HG03095 (cell line): ENCODE data around the gene CD160.
"Not testable (repeated sequence)": the region's sequence is repeated elsewhere in the genome, so short reads cannot be mapped to it uniquely, and the experiment has no call there.

Experiments
- ATAC-seq: cut with Tn5 transposase; IDR thresholded peaks from one replicate; pipeline ENCODE4 v1.9.1; 2021; ENCODE audit warnings: moderate library complexity; ENCODE audit not compliant: unreplicated experiment

The CD160 gene

DNA sequence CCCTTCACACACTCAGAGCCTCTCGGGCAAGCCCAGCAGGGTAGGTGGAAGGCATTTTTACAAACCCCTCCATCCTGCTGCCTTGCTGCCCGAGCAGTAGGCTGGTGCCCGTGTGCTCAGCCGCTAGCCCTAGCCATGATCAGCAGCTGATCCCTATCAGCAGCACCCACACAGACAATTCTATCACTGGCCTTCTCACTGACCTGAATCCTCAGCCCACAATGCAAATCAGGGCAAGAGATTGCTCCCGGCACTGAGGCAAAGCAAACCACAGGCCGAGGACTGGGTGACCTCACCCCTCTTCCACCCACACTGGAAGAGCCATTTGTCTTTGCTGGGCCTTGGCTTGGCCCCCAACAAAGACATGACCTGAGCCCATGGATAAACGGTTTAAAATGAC, 11.2 kb upstream of the CD160 start:
- no peak for ATAC-seq

DNA sequence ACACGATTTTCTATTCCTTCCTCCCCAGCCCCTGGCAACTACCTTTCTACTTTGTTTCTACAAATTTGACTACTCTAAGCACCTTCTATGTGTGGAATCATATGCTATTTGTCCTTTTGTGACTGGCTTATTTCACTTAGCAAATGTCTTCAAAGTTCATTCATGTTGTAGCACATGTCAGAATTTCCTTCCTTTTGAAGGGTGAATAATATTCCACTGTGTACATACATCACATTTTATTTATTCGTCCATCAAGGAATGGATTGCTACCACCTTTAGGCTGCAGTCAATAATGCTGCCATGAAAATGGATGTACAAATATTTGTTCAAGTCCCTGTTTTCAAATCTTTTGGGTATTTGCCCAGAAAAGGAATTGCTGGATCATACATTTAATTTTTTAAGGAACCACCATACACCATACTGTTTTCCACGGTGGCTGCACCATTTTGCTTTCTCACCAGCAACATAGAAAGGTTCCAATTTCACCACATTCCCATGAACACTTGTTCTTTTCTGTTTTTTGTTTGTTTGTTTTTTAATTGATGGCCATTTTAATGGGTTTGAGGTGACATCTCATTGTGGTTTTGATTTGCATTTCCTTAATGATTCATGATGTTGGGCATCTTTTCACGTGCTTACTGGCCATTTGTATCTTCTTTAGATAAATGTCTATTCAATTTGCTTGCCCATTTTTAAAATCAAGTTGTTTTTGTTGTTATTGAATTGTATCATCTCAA, 8.8 kb upstream of the CD160 start:
- ATAC-seq, result no peak

DNA sequence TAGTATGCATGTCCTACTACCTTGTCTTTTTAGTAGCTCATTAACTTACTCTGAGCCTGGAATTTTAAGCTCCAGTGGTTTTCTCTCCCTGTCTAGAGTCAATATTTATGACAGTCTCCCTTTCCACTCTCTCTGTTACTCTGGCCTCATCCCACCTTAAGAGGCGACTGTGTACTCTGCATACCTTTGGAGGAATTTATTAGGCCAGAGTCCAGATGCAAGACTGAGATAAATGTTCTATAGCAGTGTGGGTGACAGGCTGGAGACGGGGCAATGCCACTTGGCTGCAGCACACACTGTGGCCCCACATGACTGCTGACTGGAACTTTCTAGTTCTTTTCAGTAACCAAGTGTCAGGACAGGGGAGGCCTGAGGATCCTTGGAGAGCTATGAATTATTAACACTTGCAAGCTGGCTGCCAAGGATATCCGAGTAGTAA, 8.1 kb upstream of the CD160 start:
- no peak for ATAC-seq

DNA sequence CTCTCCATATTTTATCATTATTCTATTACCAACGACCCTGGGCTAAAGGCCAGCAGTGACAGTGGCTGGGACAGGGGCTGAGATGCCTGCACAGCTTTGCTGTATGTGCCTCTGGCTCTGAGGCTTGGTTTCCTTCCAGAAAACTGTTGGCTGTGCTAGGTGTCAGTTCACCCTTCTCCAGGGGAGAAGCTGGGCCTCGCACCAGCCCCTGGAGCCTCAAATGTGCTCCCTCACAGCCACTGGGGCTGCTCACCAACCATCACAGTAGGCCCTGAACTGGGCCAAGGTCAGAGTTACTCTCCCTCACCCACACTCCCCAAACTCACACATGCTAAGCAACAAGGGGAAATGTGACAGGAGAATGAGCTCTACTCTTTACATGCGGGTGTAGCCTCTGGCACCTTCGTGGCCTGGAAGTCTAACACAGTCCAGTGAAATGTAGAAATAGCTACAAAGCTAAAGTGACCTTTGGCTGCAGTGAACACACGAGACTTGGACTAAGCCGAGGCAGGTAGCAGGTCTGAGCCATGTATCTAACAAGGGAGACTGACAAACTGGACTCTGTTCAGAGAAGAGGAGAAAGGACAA, 4.7 kb upstream of the CD160 start:
- no peak for ATAC-seq

DNA sequence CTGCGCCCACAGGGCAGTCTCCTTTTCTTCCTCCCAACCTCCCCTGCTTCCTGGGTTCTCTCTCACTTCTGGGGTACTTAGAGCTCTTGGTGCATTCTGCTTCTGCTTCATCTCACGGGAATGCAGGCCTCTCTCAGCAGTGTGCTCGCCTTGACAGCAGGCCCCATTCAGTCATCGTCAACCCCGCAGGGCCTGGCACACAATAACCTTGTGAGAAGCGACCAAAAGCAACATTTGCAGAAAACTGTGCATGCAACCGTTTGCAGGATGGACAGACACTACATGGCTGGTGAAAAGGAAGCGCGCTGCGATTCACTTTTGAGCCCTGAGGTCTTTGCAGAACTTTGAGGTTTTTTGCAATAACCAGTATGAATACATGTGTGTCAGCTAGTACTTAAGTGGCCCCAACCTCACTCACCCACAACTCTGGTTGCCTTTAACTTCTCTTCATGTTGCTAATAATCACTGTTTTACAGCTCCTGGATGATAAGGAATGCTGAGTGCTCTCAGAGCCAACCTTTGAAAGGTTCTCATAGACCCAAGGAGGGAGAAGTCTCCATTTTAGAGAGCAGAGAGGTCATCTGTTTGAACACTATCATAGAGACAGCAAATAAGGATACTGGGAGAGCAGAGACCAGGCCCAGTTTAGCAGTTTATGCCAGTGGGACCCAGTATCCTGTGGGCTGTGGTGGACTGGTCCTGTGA, 2.5 kb upstream of the CD160 start:
- ATAC-seq, result no peak

DNA sequence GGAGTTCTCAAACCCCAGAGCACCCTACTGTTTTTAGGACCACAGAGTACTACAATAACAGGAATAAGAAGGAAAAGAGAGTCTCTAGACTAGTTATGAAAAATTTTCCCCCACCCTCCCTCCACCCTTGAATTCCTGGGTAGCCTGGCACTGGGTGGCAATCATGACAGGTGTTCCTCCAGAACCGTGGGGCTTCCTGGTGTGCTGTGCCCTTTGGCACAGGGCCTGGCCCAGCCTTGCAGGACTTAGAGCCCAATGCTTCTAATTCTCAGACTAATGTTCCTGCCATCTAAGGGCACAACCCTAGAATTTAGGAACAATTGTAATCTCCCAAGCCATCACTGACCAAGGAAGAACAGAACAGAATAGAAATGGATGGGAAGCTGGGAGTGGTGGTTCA, 1.5 kb upstream of the CD160 start:
- ATAC-seq, result no peak

DNA sequence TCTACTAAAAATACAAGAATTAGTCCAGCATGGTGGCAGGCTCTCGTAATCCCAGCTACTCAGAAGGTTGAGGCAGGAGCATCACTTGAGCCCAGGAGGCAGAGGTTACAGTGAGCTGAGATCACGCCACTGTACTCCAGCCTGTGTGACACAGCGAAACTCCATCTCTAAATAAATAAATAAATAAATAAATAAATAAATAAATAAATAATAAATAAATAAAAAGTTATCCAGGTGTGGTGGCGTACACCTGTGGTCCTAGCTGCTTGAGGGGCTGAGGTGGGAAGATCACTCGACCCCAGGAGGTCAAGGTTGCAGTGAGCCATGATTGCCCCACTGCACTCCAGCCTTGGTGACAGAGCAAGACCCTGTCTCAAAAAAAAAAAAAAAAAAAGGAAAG, 834 bp upstream of the CD160 start:
- not testable (repeated sequence) for ATAC-seq

DNA sequence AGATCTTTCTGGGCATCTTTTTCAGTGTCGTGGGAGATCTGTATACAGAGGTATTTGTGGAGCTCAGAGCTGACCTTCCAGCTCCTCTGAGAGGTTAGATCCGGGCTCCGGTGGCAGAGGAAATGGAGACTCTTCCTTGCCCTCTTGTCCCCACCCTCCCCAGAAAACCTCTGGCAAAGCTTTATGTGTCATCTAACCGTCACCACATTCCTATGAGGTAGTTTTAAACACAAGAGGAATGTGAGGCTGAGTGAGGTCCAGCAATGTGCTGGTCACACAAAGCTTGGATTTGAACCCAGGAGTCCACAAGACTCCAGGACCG, 1.2 kb downstream of the CD160 start:
- no peak for ATAC-seq

DNA sequence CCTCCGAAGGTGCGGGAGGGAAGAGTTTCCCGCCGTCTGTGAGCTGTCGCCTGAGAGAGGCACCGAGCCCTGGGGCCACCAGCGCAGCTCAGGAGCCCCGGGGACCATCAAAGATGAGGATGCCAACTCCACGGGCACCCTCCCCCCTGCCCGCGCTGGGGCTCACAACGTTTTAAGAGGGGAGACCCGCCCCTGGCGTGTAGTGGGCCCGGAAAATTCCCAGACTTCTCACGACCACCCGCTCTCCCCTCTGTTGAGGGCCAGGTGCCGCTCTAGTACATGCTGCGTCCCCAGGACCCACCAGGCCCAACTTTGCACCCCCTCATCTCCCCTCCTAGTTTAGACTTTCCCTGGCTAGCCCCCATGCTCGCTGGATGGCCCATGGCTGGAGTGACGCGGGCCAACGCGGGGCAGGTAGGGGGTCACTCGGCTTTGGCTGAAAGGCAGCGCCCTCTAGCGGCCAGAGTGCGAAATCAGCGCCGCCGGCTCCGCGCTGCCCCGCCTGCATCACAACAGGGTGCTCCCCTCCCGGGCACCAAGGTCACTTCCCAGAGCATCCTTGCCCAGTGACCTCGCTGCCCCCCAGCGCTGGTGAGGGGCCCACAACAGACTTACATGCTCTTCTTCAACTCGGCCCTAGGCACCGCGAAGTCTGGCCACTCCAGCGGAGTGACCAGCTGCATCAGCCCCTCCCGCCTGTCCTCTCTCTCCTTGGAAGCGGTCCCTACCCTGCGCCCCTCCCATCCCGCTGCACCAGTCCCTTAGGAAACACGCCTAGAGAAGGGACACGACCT, 1.8 kb downstream of the CD160 start:
- ATAC-seq, result no peak

DNA sequence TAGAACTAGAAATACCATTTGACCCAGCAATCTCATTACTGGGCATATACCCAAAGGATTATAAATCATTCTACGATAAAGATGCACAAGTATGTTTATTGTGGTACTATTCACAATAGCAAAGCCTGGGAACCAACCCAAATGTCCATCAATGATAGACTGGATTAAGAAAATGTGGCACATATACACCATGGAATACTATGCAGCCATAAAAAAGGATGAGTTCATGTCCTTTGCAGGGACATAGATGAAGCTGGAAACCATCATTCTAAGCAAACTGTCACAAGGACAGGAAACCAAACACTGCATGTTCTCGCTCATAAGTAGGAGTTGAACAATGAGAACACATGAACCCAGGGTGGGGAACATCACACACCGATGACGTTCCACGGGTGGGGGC, 6.9 kb downstream of the CD160 start:
- ATAC-seq, result not testable (repeated sequence)

DNA sequence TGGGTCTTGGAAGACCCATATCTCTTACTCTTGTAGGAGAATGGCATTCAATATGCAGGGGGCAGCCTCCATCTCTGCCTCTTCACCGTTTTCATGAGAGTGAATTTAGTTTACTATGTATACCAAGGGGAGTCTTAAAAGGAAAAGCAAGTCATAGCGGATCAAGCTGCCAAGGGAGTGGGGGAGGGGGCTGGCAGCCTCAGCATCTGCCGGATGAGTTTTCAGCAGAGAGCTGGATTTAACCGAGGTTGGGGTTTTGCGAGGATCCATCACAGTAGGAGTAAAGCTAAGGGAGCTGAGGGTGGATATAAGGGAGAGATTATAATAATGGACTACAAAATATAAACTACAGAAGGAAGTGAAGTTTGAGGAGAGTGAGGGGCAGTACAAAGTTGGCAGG, 9.9 kb downstream of the CD160 start:
- no peak for ATAC-seq

DNA sequence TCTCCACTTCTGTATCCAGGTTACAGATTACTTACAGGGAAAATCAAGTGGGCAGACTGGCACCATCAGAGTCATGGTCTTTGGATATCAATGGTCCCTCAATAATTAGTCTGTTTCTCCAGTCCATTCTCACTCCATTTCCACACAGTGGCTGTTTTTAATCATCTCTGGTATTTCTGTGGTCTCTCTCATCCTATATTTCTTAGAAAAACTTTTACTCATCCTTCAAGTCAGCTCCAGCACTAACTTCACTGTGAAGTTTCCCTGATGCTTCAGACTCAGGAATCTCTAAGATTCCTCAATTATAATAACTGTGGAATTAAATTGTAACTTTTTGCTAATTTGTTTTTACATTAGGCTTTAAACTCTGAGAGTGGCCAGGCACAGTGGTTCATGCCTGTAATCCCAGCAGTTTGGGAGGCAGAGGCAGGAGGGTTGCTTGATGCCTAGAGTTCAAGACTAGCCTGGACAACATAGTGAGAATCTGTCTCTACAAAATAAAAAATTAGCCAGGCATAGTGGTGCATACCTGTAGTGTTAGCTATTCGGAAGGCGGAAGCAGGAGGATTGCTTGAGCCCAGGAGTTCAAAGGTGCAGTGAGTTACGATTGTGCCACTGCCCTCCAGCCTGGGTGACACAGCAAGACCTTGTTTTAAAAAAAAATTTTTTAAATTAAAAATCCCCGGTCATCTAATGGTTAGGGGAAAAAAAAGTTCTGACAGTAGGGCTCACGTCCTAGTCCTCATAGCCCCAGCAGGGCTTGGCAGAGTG, 10.6 kb downstream of the CD160 start:
- no peak for ATAC-seq

DNA sequence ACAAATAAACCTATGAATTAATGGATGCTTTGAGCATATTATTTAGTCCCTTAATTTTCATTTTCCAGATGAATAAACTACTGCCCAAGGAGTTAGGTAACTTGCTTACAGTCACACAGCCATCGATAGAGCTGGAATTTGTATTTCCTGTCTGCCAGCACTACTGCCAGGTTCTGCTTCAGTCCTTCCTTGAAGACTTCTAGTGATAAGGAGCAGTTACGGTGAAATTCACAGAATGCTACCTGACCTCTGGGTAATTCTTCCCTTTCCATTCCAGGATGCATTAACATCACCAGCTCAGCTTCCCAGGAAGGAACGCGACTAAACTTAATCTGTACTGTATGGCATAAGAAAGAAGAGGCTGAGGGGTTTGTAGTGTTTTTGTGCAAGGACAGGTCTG, 11.2 kb downstream of the CD160 start:
- no peak for ATAC-seq

DNA sequence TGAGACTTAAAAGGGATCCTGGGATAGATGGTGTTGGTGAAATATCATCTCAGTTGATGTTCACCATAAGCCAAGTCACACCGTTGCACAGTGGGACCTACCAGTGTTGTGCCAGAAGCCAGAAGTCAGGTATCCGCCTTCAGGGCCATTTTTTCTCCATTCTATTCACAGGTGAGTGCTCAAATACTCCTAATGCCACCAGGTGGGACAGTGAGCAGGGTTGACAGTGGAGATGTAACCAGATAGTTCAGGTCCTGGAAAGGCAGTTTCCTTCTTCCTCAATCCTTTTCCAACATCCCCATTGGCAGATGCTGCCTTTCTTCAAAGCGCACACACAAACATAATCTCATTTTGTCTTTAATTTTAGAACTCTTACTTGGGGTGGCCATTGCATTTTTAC, 11.6 kb downstream of the CD160 start:
- no peak for ATAC-seq

DNA sequence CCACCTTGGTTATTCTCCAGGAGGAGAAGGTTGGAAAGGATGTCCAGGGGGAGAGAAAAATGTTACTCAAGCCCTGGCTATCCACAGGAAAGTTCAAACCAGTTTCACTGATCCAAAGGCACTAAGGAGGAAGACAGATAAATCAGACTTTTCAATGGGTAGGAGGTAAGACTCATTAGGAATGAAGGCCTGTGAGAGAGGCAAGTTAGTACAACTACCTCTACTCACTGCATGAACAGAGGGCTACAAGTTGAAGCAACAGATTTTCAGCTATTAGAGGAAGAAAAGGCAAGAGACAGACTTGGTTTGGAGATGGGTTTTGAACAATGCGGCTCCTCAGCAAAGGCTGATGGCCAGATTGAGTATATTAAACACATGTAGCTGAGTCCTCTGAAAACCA, 16.9 kb downstream of the CD160 start:
- no peak for ATAC-seq

DNA sequence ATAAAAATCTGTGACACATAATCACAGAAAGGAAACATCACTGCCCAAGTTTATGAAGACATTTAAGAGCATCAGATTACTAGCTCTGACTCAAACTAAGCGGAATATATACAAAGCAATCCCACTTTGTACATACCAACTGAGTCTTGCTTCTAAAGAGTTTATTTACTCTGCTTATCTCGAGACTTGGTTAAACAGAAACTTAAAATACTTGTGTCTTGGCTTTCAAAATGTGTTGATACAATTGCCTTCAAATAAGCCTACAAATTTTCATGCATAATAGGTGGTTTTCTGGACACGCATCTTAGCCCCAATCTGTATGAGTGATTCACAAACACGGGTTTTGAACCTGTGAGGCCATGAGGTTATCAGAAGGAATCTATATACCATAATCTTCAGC, 21.0 kb downstream of the CD160 start:
- ATAC-seq, result no peak

DNA sequence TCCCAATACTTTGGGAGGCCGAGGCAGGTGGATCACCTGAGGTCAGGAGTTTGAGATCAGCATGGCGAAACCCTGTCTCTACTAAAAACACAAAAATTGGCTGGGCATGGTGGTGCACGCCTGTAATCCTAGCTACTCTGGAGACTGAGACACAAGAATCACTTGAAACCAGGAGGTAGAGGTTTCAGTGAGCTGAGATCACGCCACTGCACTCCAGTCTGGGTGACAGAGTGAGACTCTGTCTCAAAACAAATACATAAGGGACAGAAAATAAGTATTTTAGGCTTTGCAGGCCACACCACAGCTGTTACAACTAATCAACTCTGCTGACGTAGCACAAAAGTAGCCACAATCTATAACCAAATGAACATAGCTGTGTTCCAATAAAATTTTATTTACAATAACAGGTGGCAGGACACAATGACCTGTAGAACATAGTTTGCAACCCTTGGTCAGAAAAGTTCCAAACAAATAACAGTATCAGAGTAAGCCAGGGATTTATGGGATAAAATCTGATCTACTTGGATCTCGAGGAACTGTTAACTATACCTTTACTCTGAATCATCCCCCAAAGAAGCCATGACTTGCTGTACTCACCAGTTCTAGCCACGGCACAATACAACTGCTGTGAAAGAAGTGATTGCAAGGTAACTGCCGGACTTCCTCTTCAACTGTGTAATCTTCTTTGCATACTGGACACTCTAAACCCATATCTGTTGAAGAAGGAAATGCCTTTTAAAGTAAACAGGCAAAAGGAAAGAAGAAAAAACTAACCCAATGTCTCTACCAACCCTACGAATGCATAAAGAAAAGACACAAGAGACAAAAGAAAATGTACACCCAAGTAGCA, 28.3 kb downstream of the CD160 start:
- no peak for ATAC-seq

DNA sequence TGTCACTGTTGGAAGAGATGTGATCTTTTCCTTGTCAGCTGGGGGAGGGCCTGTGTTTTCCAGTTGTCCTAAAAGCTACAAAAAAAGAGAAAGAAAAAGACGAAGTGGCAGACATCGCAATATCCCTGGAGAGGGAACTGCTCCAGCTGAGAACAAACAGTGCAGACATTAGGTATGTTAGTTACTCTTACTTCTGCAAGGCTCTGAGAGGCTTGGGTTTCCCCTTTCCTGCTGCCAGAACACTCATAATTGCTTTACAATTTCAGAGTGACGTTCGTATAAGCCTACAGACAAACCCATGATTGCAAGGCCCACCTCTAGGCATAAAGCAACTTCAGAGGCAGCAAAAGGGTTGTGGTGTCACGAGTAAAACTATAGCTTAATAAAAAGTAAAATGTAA, 31.1 kb downstream of the CD160 start:
- ATAC-seq, result no peak

DNA sequence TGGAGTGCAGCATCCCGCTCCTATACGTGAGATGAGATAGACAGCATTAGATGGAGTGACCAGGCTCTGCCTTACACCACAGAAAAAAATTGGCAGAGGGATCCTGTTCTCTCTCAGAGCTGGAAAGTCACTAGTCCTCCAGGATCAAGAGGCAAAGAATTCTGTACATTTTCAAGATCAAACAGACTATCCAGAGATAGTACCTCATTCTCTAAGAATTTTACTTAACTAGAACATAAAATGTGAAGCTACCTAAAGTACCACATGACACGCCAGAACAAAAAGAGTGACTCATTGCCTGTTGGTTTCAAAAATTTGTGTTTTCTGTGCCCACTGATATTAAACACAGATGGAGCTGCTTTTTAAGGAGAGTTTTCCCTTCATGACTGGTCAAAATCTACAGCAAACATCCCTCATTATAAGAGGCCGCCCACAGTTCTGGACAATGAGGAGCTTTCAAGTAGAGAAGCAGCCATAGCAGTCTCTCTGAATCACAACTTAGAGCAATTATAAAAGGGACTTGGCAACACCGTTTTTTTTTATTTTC, 32.3 kb downstream of the CD160 start:
- no peak for ATAC-seq

DNA sequence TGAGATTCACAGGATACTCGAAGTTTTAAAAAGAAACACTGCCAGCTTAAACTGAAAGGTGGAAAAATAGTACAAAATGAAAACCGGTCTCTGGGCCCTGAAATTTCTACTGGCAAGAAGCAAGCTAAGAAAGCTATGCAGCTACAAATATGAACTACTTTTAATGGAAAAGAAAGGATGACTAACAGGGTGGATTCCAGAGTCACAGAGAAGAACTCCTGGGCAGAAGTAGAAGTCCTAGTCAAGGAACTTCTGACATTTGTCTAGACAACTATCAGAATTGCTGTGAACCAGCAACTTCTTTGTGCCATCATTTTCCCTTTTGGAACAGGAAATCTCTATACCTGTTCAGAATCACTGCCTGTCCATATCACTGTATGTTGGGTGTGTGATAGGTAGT, 38.1 kb downstream of the CD160 start:
- ATAC-seq, result no peak
